ENCODE results near the gene ZNF280B.

DNA sequence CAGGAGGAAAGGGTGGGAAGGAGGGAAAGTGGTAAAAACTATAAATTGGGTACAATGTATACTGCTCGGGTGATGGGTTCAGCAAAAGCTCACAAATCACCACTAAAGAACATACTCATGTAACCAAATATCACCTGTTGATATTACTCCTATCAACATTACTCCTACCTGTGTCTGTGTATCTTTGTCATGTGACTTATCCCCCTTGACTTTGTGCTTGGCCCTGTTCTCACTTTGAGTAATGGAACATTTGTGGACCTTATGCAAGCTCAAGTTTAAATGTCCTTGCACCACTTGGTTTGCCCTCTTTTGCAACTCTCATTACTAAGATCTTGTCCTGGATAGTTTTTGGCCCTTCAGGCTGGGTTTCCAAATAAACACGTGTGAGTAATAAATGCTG is 39.0 kb downstream of the ZNF280B start:
- no peak for TF ChIP-seq LEF1 (IDR thresholded peaks at IDR 0.05; ENCODE audit: borderline replicate concordance)
- no peak for TF ChIP-seq FOXK2 (IDR thresholded peaks at IDR 0.05)
- no peak for TF ChIP-seq ZNF384 (IDR thresholded peaks at IDR 0.05)
- no peak for TF ChIP-seq FOXA1 (IDR thresholded peaks at IDR 0.05)
- no peak for TF ChIP-seq TARDBP (IDR thresholded peaks at IDR 0.05)
- no peak for TF ChIP-seq ARNT (IDR thresholded peaks at IDR 0.05)
- TF ChIP-seq SUZ12 (IDR thresholded peaks at IDR 0.05), result no peak
- TF ChIP-seq SP1 (IDR thresholded peaks at IDR 0.05), result no peak
- TF ChIP-seq FOXM1 (IDR thresholded peaks at IDR 0.05; ENCODE audit: borderline replicate concordance), result no peak
- TF ChIP-seq ELF4 (IDR thresholded peaks at IDR 0.05), result no peak
- no peak for TF ChIP-seq HDGF (IDR thresholded peaks at IDR 0.05; ENCODE audit: borderline replicate concordance)
- no peak for TF ChIP-seq CTBP1 (IDR thresholded peaks at IDR 0.05; ENCODE audit: borderline replicate concordance)

Measured in HEK293T (cell line).